ENCODE data around the gene CNGB1.
"Not testable (repeated sequence)": the region's sequence is repeated elsewhere in the genome, so short reads cannot be mapped to it uniquely, and the experiment has no call there.

Gene CNGB1

DNA sequence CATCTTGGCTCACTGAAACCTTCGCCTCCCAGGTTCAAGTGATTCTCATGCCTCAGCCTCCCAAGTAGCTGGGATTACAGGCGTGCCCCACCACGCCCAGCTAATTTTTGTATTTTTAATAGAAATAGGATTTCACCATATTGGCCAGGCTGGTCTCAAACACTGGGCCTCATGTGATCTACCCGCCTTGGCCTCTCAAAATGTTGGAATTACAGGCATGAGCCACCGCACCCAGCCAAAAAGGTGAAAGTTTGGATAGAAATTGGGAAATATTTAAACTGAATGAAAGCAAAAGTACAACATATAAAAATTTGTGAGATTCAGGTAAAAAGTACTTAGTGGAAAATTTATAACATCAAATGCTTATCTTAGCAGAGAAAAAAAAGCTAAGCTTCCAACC is 115.7 kb downstream of the CNGB1 start:
- no peak overlapping the region for H3K4me3 ChIP-seq (ENCODE audit: low read depth in 1 of 2, low read length in 1 of 2)
- H3K27ac ChIP-seq = no peak overlapping the region
- H3K27me3 ChIP-seq = peaks cover 4% of the 10 kb centered on the region
- TF ChIP-seq, protein P1, sequence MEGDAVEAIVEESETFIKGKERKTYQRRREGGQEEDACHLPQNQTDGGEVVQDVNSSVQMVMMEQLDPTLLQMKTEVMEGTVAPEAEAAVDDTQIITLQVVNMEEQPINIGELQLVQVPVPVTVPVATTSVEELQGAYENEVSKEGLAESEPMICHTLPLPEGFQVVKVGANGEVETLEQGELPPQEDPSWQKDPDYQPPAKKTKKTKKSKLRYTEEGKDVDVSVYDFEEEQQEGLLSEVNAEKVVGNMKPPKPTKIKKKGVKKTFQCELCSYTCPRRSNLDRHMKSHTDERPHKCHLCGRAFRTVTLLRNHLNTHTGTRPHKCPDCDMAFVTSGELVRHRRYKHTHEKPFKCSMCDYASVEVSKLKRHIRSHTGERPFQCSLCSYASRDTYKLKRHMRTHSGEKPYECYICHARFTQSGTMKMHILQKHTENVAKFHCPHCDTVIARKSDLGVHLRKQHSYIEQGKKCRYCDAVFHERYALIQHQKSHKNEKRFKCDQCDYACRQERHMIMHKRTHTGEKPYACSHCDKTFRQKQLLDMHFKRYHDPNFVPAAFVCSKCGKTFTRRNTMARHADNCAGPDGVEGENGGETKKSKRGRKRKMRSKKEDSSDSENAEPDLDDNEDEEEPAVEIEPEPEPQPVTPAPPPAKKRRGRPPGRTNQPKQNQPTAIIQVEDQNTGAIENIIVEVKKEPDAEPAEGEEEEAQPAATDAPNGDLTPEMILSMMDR (IDR thresholded peaks at IDR 0.05) = no peak
- no peaks in the 10 kb centered on the region for H3K9me3 ChIP-seq
- H3K36me3 ChIP-seq = no peaks in the 10 kb centered on the region
- no peaks in the 10 kb centered on the region for H3K4me1 ChIP-seq (ENCODE audit: control insufficient read depth in 1 of 2, insufficient read depth in 1 of 2, low read depth in 1 of 2, low read length in 1 of 2)

DNA sequence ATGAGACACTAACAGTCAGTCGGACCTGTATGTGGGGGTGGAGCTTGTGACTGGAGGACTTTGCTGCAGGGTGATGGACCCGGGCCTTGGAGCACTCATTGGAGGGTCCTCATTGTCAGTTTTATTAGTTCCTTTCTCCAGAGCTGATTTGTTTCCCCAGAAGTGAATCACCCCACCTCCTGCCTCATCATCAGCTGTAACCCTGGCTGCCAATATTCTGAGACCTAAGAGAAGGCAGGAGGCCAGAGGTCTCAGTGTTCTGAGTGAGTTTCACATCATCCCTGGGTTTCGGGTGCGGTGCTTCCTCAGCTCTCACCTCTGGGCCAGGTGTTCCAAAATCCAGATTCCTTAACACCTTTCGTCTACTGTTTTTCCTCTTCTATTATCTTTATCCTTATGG is 118.7 kb downstream of the CNGB1 start:
- peaks cover 4% of the 10 kb centered on the region for H3K27me3 ChIP-seq

DNA sequence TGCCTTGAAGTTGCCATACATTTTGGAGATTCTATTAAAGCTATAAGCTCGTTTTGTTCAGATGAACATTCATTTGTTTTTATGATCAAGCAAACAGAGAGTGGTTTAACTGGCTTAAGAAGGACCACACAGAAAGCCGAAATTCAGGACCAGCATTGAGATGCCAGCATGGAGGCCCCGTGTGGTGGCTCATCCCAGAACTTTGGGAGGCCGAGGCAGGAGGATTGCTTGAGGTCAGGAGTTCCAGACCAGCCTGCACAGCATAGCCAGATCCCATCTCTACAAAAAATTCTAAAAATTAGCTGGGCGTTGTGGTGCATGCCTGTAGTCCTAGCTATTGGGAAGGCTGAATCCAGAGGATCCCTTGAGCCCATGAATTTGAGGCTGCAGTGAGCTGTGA is 122.7 kb downstream of the CNGB1 start:
- H3K9me3 ChIP-seq = no peaks in the 10 kb centered on the region
- TF ChIP-seq, protein P1 (IDR thresholded peaks at IDR 0.05) = no peak
- H3K36me3 ChIP-seq = no peaks in the 10 kb centered on the region
- no peaks in the 10 kb centered on the region for H3K27me3 ChIP-seq
- H3K27ac ChIP-seq = no peak overlapping the region
- no peaks in the 10 kb centered on the region for H3K4me1 ChIP-seq (ENCODE audit: control insufficient read depth in 1 of 2, insufficient read depth in 1 of 2, low read depth in 1 of 2, low read length in 1 of 2)
- no peak overlapping the region for H3K4me3 ChIP-seq (ENCODE audit: low read depth in 1 of 2, low read length in 1 of 2)

More for the DNA sequence above, 118.7 kb downstream of the CNGB1 start:
- H3K9me3 ChIP-seq = no peaks in the 10 kb centered on the region
- no peak overlapping the region for H3K27ac ChIP-seq
- H3K4me3 ChIP-seq (ENCODE audit: low read depth in 1 of 2, low read length in 1 of 2) = no peak overlapping the region
- no peaks in the 10 kb centered on the region for H3K4me1 ChIP-seq (ENCODE audit: control insufficient read depth in 1 of 2, insufficient read depth in 1 of 2, low read depth in 1 of 2, low read length in 1 of 2)
- H3K36me3 ChIP-seq = no peaks in the 10 kb centered on the region
- TF ChIP-seq, protein P1 (IDR thresholded peaks at IDR 0.05) = no peak

GRCh38 chr16:57846931-57847330 is 124.0 kb downstream of the CNGB1 start:
- H3K9me3 ChIP-seq; H3K36me3 ChIP-seq; H3K27ac ChIP-seq; H3K4me1 ChIP-seq (ENCODE audit: control insufficient read depth in 1 of 2, insufficient read depth in 1 of 2, low read depth in 1 of 2, low read length in 1 of 2); H3K27me3 ChIP-seq; H3K4me3 ChIP-seq (ENCODE audit: low read depth in 1 of 2, low read length in 1 of 2): not testable (repeated sequence)

- no peaks in the 10 kb centered on the region for H3K4me1 ChIP-seq (ENCODE audit: control insufficient read depth in 1 of 2, insufficient read depth in 1 of 2, low read depth in 1 of 2, low read length in 1 of 2)
- no peak overlapping the region for H3K27ac ChIP-seq
- H3K9me3 ChIP-seq = no peaks in the 10 kb centered on the region
- H3K27me3 ChIP-seq = no peaks in the 10 kb centered on the region
- H3K4me3 ChIP-seq (ENCODE audit: low read depth in 1 of 2, low read length in 1 of 2) = no peak overlapping the region
- H3K36me3 ChIP-seq = no peaks in the 10 kb centered on the region
- TF ChIP-seq, protein P1 (IDR thresholded peaks at IDR 0.05) = no peak
Measured at GRCh38 chr16:57846078-57846697, 124.7 kb downstream of the CNGB1 start.

- no peak overlapping the region for H3K4me3 ChIP-seq (ENCODE audit: low read depth in 1 of 2, low read length in 1 of 2)
- H3K4me1 ChIP-seq (ENCODE audit: control insufficient read depth in 1 of 2, insufficient read depth in 1 of 2, low read depth in 1 of 2, low read length in 1 of 2) = no peaks in the 10 kb centered on the region
- TF ChIP-seq, protein P1 (IDR thresholded peaks at IDR 0.05) = no peak
- no peaks in the 10 kb centered on the region for H3K9me3 ChIP-seq
- no peaks in the 10 kb centered on the region for H3K27me3 ChIP-seq
- H3K36me3 ChIP-seq = no peaks in the 10 kb centered on the region
- H3K27ac ChIP-seq = no peak overlapping the region
Measured at GRCh38 chr16:57845115-57845514, 125.8 kb downstream of the CNGB1 start.
